ENCODE data around the gene CERK.

GRCh38 chr22:46672731-46673130 lies 65.3 kb downstream of the CERK start:
- no peak for TF ChIP-seq POLR2A (IDR thresholded peaks at IDR 0.05)
- TF ChIP-seq CTCF (IDR thresholded peaks at IDR 0.05) = no peak
- no peak for TF ChIP-seq POLR2AphosphoS5 (IDR thresholded peaks at IDR 0.05)
